Trophoblast cell (in vitro differentiated cells and primary cell): ENCODE data around the gene TXNRD2.
"Not testable (repeated sequence)": the region's sequence is repeated elsewhere in the genome, so short reads cannot be mapped to it uniquely, and the experiment has no call there.

Source experiments
- DNase-seq, 2 donors: peaks; one replicate each; pipeline ENCODE4 v3.0.0-alpha.2; 2016
- H2AFZ ChIP-seq: 2 replicates; pipeline ENCODE4 v1.6.1; 2013; ENCODE audit warnings: low read length, moderate library complexity, mild to moderate bottlenecking; ENCODE audit not compliant: insufficient read depth, poor library complexity
- H2AK5ac ChIP-seq: 2 replicates; pipeline ENCODE4 v1.6.1; 2013; ENCODE audit warnings: mild to moderate bottlenecking, low read length
- H2BK120ac ChIP-seq: 2 replicates; pipeline ENCODE4 v1.6.1; 2013; ENCODE audit warnings: low read length, mild to moderate bottlenecking, moderate library complexity; ENCODE audit not compliant: insufficient read depth, poor library complexity
- H2BK12ac ChIP-seq: 2 replicates; pipeline ENCODE4 v1.6.1; 2013; ENCODE audit warnings: mild to moderate bottlenecking, low read length, moderate library complexity
- H2BK5ac ChIP-seq: 2 replicates; pipeline ENCODE4 v1.6.1; 2013; ENCODE audit warnings: low read length, low read depth, moderate library complexity, mild to moderate bottlenecking; ENCODE audit not compliant: poor library complexity
- H3K14ac ChIP-seq: 2 replicates; pipeline ENCODE4 v1.6.1; 2013; ENCODE audit warnings: mild to moderate bottlenecking, low read length
- H3K18ac ChIP-seq: 2 replicates; pipeline ENCODE4 v1.6.1; 2013; ENCODE audit warnings: mild to moderate bottlenecking, low read length
- H3K23ac ChIP-seq: 2 replicates; pipeline ENCODE4 v1.6.1; 2013; ENCODE audit warnings: low read length
- H3K27ac ChIP-seq: 2 replicates; pipeline ENCODE4 v1.5.1; 2013; ENCODE audit warnings: low read depth, mild to moderate bottlenecking, inconsistent platforms, low read length, moderate library complexity
- H3K27me3 ChIP-seq: 2 replicates; pipeline ENCODE4 v1.6.1; 2013; ENCODE audit warnings: inconsistent platforms, mild to moderate bottlenecking, low read length, moderate library complexity; ENCODE audit not compliant: insufficient read depth
- H3K36me3 ChIP-seq, 2 experiments: 1 replicate in 1 of 2; 2 replicates in 1 of 2; pipeline ENCODE4 v1.6.1; 2013; ENCODE audit warnings: low read length in 2 of 2, mild to moderate bottlenecking in 2 of 2, moderate library complexity in 1 of 2; ENCODE audit not compliant: insufficient read depth in 2 of 2, control insufficient read depth in 1 of 2
- H3K4ac ChIP-seq: 2 replicates; pipeline ENCODE4 v1.6.1; 2013; ENCODE audit warnings: low read depth, mild to moderate bottlenecking, low read length, moderate library complexity
- H3K4me1 ChIP-seq, 2 experiments: 1 replicate in 1 of 2; 2 replicates in 1 of 2; pipeline ENCODE4 v1.6.1; 2013; ENCODE audit warnings: low read length in 2 of 2, mild to moderate bottlenecking in 2 of 2, moderate library complexity in 1 of 2; ENCODE audit not compliant: insufficient read depth in 2 of 2, control insufficient read depth in 1 of 2
- H3K4me2 ChIP-seq: 2 replicates; pipeline ENCODE4 v1.6.1; 2013; ENCODE audit warnings: inconsistent platforms, mild to moderate bottlenecking, low read length, moderate library complexity
- H3K4me3 ChIP-seq: 2 replicates; pipeline ENCODE4 v1.5.1; 2013; ENCODE audit warnings: mild to moderate bottlenecking, low read depth, low read length, inconsistent platforms
- H3K79me1 ChIP-seq: one replicate; pipeline ENCODE4 v1.6.1; 2013; ENCODE audit warnings: low read length
- H3K79me2 ChIP-seq: 2 replicates; pipeline ENCODE4 v1.6.1; 2013; ENCODE audit warnings: low read length, mild to moderate bottlenecking; ENCODE audit not compliant: control insufficient read depth, insufficient read depth, poor library complexity
- H3K9ac ChIP-seq: 2 replicates; pipeline ENCODE4 v1.6.1; 2013; ENCODE audit warnings: mild to moderate bottlenecking, low read length
- H3K9me3 ChIP-seq: 2 replicates; pipeline ENCODE4 v1.6.1; 2013; ENCODE audit warnings: low read depth, mild to moderate bottlenecking, control low read depth, inconsistent platforms, low read length; ENCODE audit not compliant: insufficient read depth
- H4K12ac ChIP-seq: 2 replicates; pipeline ENCODE4 v1.6.1; 2013; ENCODE audit warnings: low read depth, mild to moderate bottlenecking, low read length, moderate library complexity
- H4K8ac ChIP-seq: 2 replicates; pipeline ENCODE4 v1.6.1; 2013; ENCODE audit warnings: low read depth, mild to moderate bottlenecking, low read length, moderate library complexity
- H4K91ac ChIP-seq: one replicate; pipeline ENCODE4 v1.6.1; 2013; ENCODE audit warnings: low read depth, mild to moderate bottlenecking, low read length, moderate library complexity
- WGBS: extraction: QIAGEN DNeasy Blood & Tissue Kit; methylation state at CpG from one replicate; pipeline ENCODE4 v1.1.7; 2013; ENCODE audit warnings: missing lambda C conversion rate; ENCODE audit not compliant: insufficient read length, insufficient coverage; ENCODE audit errors: extremely low coverage; 5-methylcytosine and 5-hydroxymethylcytosine counted together

Gene TXNRD2

GRCh38 chr22:19929586-19930550, 11.8 kb downstream of the TXNRD2 start:
- Histone ChIP-seq H2BK5ac (no peak overlapping the region), H4K91ac (no peak overlapping the region), H3K4me1 (no peaks in the 10 kb centered on the region), H3K79me2 (no peaks in the 10 kb centered on the region), H3K4me3 (no peak overlapping the region), H4K12ac (no peak overlapping the region), H3K79me1 (no peaks in the 10 kb centered on the region), H2AFZ (no peak overlapping the region), H3K18ac (no peak overlapping the region), H3K9ac (no peak overlapping the region), H3K23ac (no peak overlapping the region), H3K27ac (no peak overlapping the region), H3K4me2 (no peak overlapping the region), H2BK120ac (no peak overlapping the region), H3K4ac (no peak overlapping the region), H3K14ac (no peak overlapping the region), H4K8ac (no peak overlapping the region), H2BK12ac (no peak overlapping the region), H3K27me3 (no peaks in the 10 kb centered on the region), H3K9me3 (no peaks in the 10 kb centered on the region), H2AK5ac (no peak overlapping the region), H3K36me3 (no peaks in the 10 kb centered on the region)
- DNase-seq, result no peak
- no CpG with 5 or more reads among the region's 21 CpGs for WGBS

- Histone ChIP-seq H3K4ac (no peak overlapping the region), H2BK5ac (no peak overlapping the region), H2AK5ac (no peak overlapping the region), H2AFZ (no peak overlapping the region), H3K4me2 (no peak overlapping the region), H3K18ac (no peak overlapping the region), H4K91ac (no peak overlapping the region), H2BK12ac (no peak overlapping the region), H3K4me3 (no peak overlapping the region), H3K9me3 (no peaks in the 10 kb centered on the region), H4K8ac (no peak overlapping the region), H3K27me3 (no peaks in the 10 kb centered on the region), H2BK120ac (no peak overlapping the region), H3K9ac (no peak overlapping the region), H3K14ac (no peak overlapping the region), H3K36me3 (no peaks in the 10 kb centered on the region), H3K79me2 (no peaks in the 10 kb centered on the region), H3K79me1 (no peaks in the 10 kb centered on the region), H3K23ac (no peak overlapping the region), H4K12ac (no peak overlapping the region), H3K27ac (no peak overlapping the region), H3K4me1 (no peaks in the 10 kb centered on the region)
- no CpG with 5 or more reads among the region's 11 CpGs for WGBS
- no peak for DNase-seq
These were observed 13.4 kb downstream of the TXNRD2 start for GRCh38 chr22:19928207-19928606.

- Histone ChIP-seq H3K14ac (no peak overlapping the region), H4K12ac (no peak overlapping the region), H2BK5ac (no peak overlapping the region), H3K79me1 (no peaks in the 10 kb centered on the region), H3K18ac (no peak overlapping the region), H3K27ac (no peak overlapping the region), H3K4me3 (no peak overlapping the region), H3K36me3 (no peaks in the 10 kb centered on the region), H3K4me2 (no peak overlapping the region), H3K79me2 (no peaks in the 10 kb centered on the region), H4K91ac (no peak overlapping the region), H2BK12ac (no peak overlapping the region), H3K27me3 (no peaks in the 10 kb centered on the region), H2AFZ (no peak overlapping the region), H2AK5ac (no peak overlapping the region), H3K9me3 (no peaks in the 10 kb centered on the region), H3K9ac (no peak overlapping the region), H3K4ac (no peak overlapping the region), H3K4me1 (no peaks in the 10 kb centered on the region), H2BK120ac (no peak overlapping the region), H3K23ac (no peak overlapping the region), H4K8ac (no peak overlapping the region)
- WGBS, result no CpG with 5 or more reads among the region's 7 CpGs
- DNase-seq, result no peak
These were observed 13.9 kb downstream of the TXNRD2 start for GRCh38 chr22:19927696-19928095.

GRCh38 chr22:19926028-19926427, 15.6 kb downstream of the TXNRD2 start:
- H2BK120ac ChIP-seq, H3K79me2 ChIP-seq, H3K4me2 ChIP-seq, H3K79me1 ChIP-seq, H3K18ac ChIP-seq, H3K9me3 ChIP-seq, H3K14ac ChIP-seq, H3K27ac ChIP-seq, H2AFZ ChIP-seq, H3K27me3 ChIP-seq, H4K91ac ChIP-seq, H2BK5ac ChIP-seq, H2AK5ac ChIP-seq, H3K23ac ChIP-seq, H4K8ac ChIP-seq, H3K9ac ChIP-seq, H3K4me1 ChIP-seq, H3K36me3 ChIP-seq, H3K4ac ChIP-seq, H3K4me3 ChIP-seq, DNase-seq, H2BK12ac ChIP-seq, H4K12ac ChIP-seq: not testable (repeated sequence)
- no CpG with 5 or more reads among the region's 11 CpGs for WGBS
